Measurements from ENCODE around the gene ANKS1B.

Gene ANKS1B

GRCh38 chr12:98856897-98857540, 1127.7 kb downstream of the ANKS1B start:
- DNase-seq, result peak; percentile 35

GRCh38 chr12:98852181-98852580, 1132.6 kb downstream of the ANKS1B start:
- no peak for DNase-seq

- no peak for DNase-seq
These were observed 1137.5 kb downstream of the ANKS1B start for GRCh38 chr12:98847242-98847641.

- no peak for DNase-seq
These were observed 1138.8 kb downstream of the ANKS1B start for GRCh38 chr12:98845957-98846356.

- DNase-seq, result no peak
These were observed 1144.4 kb downstream of the ANKS1B start for GRCh38 chr12:98840325-98840724.

- peak; percentile 21 for DNase-seq
These were observed 1146.5 kb downstream of the ANKS1B start for GRCh38 chr12:98838231-98838647.

- DNase-seq, result peak; percentile 77
These were observed 1147.5 kb downstream of the ANKS1B start for GRCh38 chr12:98837134-98837752.

GRCh38 chr12:98830657-98831056, 1154.1 kb downstream of the ANKS1B start:
- no peak for DNase-seq

GRCh38 chr12:98828802-98829600, 1155.7 kb downstream of the ANKS1B start:
- peak; percentile 39 for DNase-seq

GRCh38 chr12:98823012-98823411, 1161.7 kb downstream of the ANKS1B start:
- no peak for DNase-seq

- no peak for DNase-seq
These were observed 1162.9 kb downstream of the ANKS1B start for GRCh38 chr12:98821866-98822265.

GRCh38 chr12:98821232-98821631, 1163.5 kb downstream of the ANKS1B start:
- DNase-seq, result no peak

- DNase-seq, result peak; percentile 20
These were observed 1164.8 kb downstream of the ANKS1B start for GRCh38 chr12:98819821-98820404.

- DNase-seq, result no peak
These were observed 1165.7 kb downstream of the ANKS1B start for GRCh38 chr12:98819071-98819470.

GRCh38 chr12:98818239-98818638, 1166.5 kb downstream of the ANKS1B start:
- DNase-seq, result no peak

- no peak for DNase-seq
These were observed 1167.0 kb downstream of the ANKS1B start for GRCh38 chr12:98817742-98818141.

GRCh38 chr12:98816720-98817119, 1168.0 kb downstream of the ANKS1B start:
- no peak for DNase-seq

GRCh38 chr12:98814254-98814653, 1170.5 kb downstream of the ANKS1B start:
- DNase-seq, result no peak

GRCh38 chr12:98812225-98812624, 1172.5 kb downstream of the ANKS1B start:
- no peak for DNase-seq

GRCh38 chr12:98808243-98808875, 1176.4 kb downstream of the ANKS1B start:
- DNase-seq, result no peak

GRCh38 chr12:98807187-98807586, 1177.5 kb downstream of the ANKS1B start:
- DNase-seq, result no peak

GRCh38 chr12:98803468-98804209, 1181.1 kb downstream of the ANKS1B start:
- DNase-seq, result peak; percentile 26
